Cardiac muscle cell (in vitro differentiated cells and primary cell): Measurements from ENCODE around the gene ZNF620. TPM values are rescaled to one million over a fixed set of nuclear protein-coding genes. Genes with fewer than 3 reads are reported as not detected.
"Not testable (repeated sequence)": the region's sequence is repeated elsewhere in the genome, so short reads cannot be mapped to it uniquely, and the experiment has no call there.

ENCODE experiments used
- DNase-seq, 2 donors: peaks; one replicate each; pipeline versions ENCODE4 v3.0.0 to v3.0.0-alpha.2; 2010 to 2017; ENCODE audit warnings: low read depth in 1 of 2, low spot score in 1 of 2
- H3K27ac ChIP-seq: fragments of 200-600 bp; sonication (generic); 2 replicates; pipeline ENCODE4 v1.5.1; 2016
- H3K27me3 ChIP-seq: fragments of 200-600 bp; sonication (generic); 2 replicates; pipeline ENCODE4 v1.6.0; 2016; ENCODE audit warnings: control low read depth
- H3K36me3 ChIP-seq: fragments of 200-600 bp; sonication (generic); 2 replicates; pipeline ENCODE4 v1.5.1; 2016; ENCODE audit warnings: control low read depth
- H3K4me1 ChIP-seq: fragments of 200-600 bp; sonication (generic); 2 replicates; pipeline ENCODE4 v1.8.1; 2017; ENCODE audit warnings: low read depth, mild to moderate bottlenecking, mixed run types
- H3K4me3 ChIP-seq: fragments of 200-600 bp; sonication (generic); 2 replicates; pipeline ENCODE4 v1.5.1; 2016; ENCODE audit warnings: mild to moderate bottlenecking
- H3K9me3 ChIP-seq: fragments of 200-600 bp; sonication (generic); 2 replicates; pipeline ENCODE4 v1.5.1; 2017; ENCODE audit warnings: low read depth, mild to moderate bottlenecking, control low read depth
- CTCF ChIP-seq: IDR thresholded peaks from 2 replicates; pipeline ENCODE4 v1.5.1; 2012; ENCODE audit warnings: low read depth, mild to moderate bottlenecking, low read length
- polyA plus RNA-seq: library from polyadenylated mRNA; unstranded; fragments of >200 nt; fragmentation: Nextera tagmentation; extraction: Ambion mirVana; gene quantifications from 2 replicates; pipeline ENCODE4 v1.2.1, GENCODE V29; 2016
- total RNA-seq: library from RNA; depleted of rRNA; stranded (reverse); fragments of >200 nt; gene quantifications from 2 replicates; pipeline ENCODE4 v1.2.3, GENCODE V29; 2016

The ZNF620 gene
- total and polyA plus RNA-seq, 2 experiments from 2014 or later: 8.8 to 10.2 TPM

GRCh38 chr3:40532252-40532651 lies 26.4 kb downstream of the ZNF620 start:
- Histone ChIP-seq H3K36me3 (peaks cover 45% of the 10 kb centered on the region), H3K27me3 (no peaks in the 10 kb centered on the region), H3K4me1 (no peaks in the 10 kb centered on the region), H3K4me3 (no peak overlapping the region), H3K27ac (no peak overlapping the region), H3K9me3 (no peaks in the 10 kb centered on the region)
- no peak for TF ChIP-seq CTCF
- no peak for DNase-seq

GRCh38 chr3:40534283-40534682 lies 28.4 kb downstream of the ZNF620 start:
- Histone ChIP-seq H3K4me1 (no peaks in the 10 kb centered on the region), H3K36me3 (peaks cover 39% of the 10 kb centered on the region), H3K4me3 (no peak overlapping the region), H3K9me3 (no peaks in the 10 kb centered on the region), H3K27ac (no peak overlapping the region), H3K27me3 (no peaks in the 10 kb centered on the region)
- TF ChIP-seq CTCF: no peak
- no peak for DNase-seq

- H3K9me3 ChIP-seq: no peaks in the 10 kb centered on the region
- no peak overlapping the region for H3K27ac ChIP-seq
- no peak for TF ChIP-seq CTCF
- H3K4me3 ChIP-seq: no peak overlapping the region
- H3K36me3 ChIP-seq: no peaks in the 10 kb centered on the region
- peak in 1 of 2 donors; percentile 71 for DNase-seq
- no peaks in the 10 kb centered on the region for H3K27me3 ChIP-seq
- no peaks in the 10 kb centered on the region for H3K4me1 ChIP-seq
Observed at GRCh38 chr3:40546816-40547215, 41.0 kb downstream of the ZNF620 start.

- H3K4me1 ChIP-seq: no peaks in the 10 kb centered on the region
- no peak overlapping the region for H3K4me3 ChIP-seq
- H3K9me3 ChIP-seq: no peaks in the 10 kb centered on the region
- no peaks in the 10 kb centered on the region for H3K27me3 ChIP-seq
- TF ChIP-seq CTCF: no peak
- no peak overlapping the region for H3K27ac ChIP-seq
- H3K36me3 ChIP-seq: no peaks in the 10 kb centered on the region
- DNase-seq: peak in 1 of 2 donors; percentile 27
Observed at GRCh38 chr3:40550167-40550566, 44.3 kb downstream of the ZNF620 start.

- no peaks in the 10 kb centered on the region for H3K9me3 ChIP-seq
Observed at GRCh38 chr3:40557575-40558161, 51.8 kb downstream of the ZNF620 start.

GRCh38 chr3:40562482-40562881 lies 56.6 kb downstream of the ZNF620 start:
- DNase-seq, H3K4me1 ChIP-seq, H3K27me3 ChIP-seq, H3K27ac ChIP-seq, H3K9me3 ChIP-seq, H3K4me3 ChIP-seq, H3K36me3 ChIP-seq: not testable (repeated sequence)

More at GRCh38 chr3:40557575-40558161, 51.8 kb downstream of the ZNF620 start:
- Histone ChIP-seq H3K27ac (no peak overlapping the region), H3K36me3 (no peaks in the 10 kb centered on the region), H3K4me3 (no peak overlapping the region), H3K4me1 (no peaks in the 10 kb centered on the region), H3K27me3 (no peaks in the 10 kb centered on the region)
- no peak for TF ChIP-seq CTCF
- peak in 1 of 2 donors; percentile 4 for DNase-seq

GRCh38 chr3:40565629-40566028 lies 59.8 kb downstream of the ZNF620 start:
- H3K4me1 ChIP-seq, H3K36me3 ChIP-seq, H3K27me3 ChIP-seq, H3K4me3 ChIP-seq, H3K27ac ChIP-seq, H3K9me3 ChIP-seq, DNase-seq: not testable (repeated sequence)
